Measurements from ENCODE around the gene OR14I1. TPM values are rescaled to one million over a fixed set of nuclear protein-coding genes. Genes with fewer than 3 reads are reported as not detected.

The OR14I1 gene
- total RNA-seq, 4 donors from 2014 or later: not detected

DNA sequence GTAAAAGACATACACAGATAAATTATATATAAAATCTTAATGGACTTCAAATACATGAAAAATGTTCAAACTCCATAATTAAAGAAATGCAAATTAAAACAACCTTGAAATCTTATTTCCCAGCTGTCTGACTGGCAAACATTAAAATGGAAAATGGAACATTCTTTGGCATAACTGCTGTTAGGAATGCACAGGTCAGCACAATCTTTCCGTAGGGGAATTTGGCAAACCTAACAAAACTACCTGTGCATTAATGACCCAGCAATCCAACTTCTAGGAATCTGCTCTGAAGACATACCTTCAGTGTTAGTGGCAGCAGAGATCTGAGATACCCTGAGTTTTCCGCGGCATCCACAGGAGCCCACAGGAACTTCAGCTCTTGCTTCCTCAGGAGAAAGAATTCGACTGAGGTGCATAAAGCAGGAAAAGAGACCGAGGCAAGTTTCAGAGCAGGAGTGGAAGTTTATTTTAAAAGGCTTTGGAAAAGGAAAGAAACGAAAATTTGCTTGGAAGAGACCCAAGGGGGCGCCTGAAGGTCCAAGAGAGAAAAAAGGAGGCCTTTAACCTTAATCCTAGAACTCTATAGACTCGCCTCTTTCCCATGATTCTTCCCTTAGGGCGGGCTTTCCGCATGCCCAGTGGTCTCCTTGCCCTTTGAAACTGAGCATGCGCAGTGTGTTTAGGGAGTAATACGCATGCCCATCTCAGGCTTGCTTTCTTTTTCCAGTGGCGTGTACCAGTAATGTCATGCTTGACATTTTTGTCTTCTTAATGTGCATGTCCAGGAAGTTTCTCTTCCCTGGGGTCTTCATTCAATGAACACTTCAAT, 28.2 kb upstream of the OR14I1 start:
- WGBS, 2 donors: 77 to 78% methylated on average over 13 of the region's 13 CpGs
- TF ChIP-seq EP300 (IDR thresholded peaks at IDR 0.05): no peak
- TF ChIP-seq POLR2A (IDR thresholded peaks at IDR 0.05): no peak
- TF ChIP-seq, protein P1, sequence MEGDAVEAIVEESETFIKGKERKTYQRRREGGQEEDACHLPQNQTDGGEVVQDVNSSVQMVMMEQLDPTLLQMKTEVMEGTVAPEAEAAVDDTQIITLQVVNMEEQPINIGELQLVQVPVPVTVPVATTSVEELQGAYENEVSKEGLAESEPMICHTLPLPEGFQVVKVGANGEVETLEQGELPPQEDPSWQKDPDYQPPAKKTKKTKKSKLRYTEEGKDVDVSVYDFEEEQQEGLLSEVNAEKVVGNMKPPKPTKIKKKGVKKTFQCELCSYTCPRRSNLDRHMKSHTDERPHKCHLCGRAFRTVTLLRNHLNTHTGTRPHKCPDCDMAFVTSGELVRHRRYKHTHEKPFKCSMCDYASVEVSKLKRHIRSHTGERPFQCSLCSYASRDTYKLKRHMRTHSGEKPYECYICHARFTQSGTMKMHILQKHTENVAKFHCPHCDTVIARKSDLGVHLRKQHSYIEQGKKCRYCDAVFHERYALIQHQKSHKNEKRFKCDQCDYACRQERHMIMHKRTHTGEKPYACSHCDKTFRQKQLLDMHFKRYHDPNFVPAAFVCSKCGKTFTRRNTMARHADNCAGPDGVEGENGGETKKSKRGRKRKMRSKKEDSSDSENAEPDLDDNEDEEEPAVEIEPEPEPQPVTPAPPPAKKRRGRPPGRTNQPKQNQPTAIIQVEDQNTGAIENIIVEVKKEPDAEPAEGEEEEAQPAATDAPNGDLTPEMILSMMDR (IDR thresholded peaks at IDR 0.05): no peak
- H3K9me3 ChIP-seq: peaks cover 0 to 12% (median 0%) of the 10 kb centered on the region in 4 donors

DNA sequence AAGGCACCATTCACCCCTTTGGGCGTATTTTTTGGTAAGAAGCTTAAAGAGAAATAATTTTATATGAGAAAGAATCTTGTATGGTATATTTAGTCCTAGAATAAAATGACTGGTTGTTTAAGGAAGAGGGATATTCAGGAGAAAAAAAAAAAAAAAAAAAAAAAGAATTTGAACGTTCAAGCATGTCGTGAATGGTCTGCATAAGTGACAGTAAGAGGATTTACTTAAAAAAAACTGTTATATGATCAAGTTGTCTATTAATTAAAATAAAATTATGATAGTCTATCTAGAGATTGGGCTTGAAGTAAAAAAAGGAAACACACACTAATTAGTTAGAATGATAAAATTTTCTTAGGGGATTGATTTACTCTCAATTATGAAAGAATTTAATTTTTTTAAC, 11.7 kb upstream of the OR14I1 start:
- 41 to 56% methylated on average over 3 of the region's 3 CpGs for WGBS, 2 donors
- TF ChIP-seq POLR2A (IDR thresholded peaks at IDR 0.05) (no peak), EP300 (IDR thresholded peaks at IDR 0.05) (no peak)
- TF ChIP-seq, protein P1 (IDR thresholded peaks at IDR 0.05): no peak
- no peak overlapping the region for H3K27ac ChIP-seq
- H3K4me1 ChIP-seq: no peaks in the 10 kb centered on the region
- DNase-seq (ENCODE audit: low spot score in 2 of 2): no peak
- no peaks in the 10 kb centered on the region for H3K27me3 ChIP-seq
- no peak overlapping the region for H3K4me3 ChIP-seq
- peaks cover 0 to 6% (median 1%) of the 10 kb centered on the region in 4 donors for H3K9me3 ChIP-seq
- no peaks in the 10 kb centered on the region for H3K36me3 ChIP-seq

More for the DNA sequence above, 28.2 kb upstream of the OR14I1 start:
- Histone ChIP-seq H3K27me3 (no peaks in the 10 kb centered on the region), H3K4me3 (no peak overlapping the region), H3K27ac (no peak overlapping the region), H3K4me1 (no peaks in the 10 kb centered on the region), H3K36me3 (no peaks in the 10 kb centered on the region)
- DNase-seq (ENCODE audit: low spot score in 2 of 2): no peak

DNA sequence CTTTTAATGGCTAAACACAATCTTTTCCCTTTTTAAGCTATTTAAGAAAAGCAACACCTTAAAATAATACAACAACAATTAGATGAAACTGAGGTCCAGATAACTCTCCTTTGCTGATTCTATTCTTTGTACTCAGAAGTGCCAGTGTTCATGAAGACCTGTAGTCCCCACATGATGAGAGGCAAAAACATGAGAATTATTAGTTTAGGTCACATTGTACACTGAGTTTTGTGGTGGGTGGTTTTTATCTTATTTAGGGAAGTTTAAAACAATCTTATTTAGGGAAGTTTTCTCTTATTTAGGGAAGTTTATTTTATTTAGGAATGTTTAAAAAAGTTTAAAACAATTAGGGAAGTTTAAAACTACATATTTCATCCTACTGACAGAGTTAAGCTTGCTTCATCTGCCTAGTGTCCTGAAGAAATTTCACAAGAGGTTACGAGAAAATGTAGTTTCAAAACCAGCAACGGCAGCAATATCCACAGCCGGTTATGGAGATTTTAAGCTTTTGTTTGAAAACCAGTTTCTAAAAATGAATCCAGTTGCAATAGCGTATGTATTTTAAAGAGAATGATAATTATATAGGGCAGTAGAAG, 7.8 kb upstream of the OR14I1 start:
- Histone ChIP-seq H3K9me3 (peaks cover 0 to 6% (median 0%) of the 10 kb centered on the region in 4 donors), H3K27me3 (no peaks in the 10 kb centered on the region), H3K4me1 (no peaks in the 10 kb centered on the region), H3K4me3 (no peak overlapping the region), H3K27ac (no peak overlapping the region), H3K36me3 (no peaks in the 10 kb centered on the region)
- peak in 1 of 2 donors; percentile 68 for TF ChIP-seq EP300 (IDR thresholded peaks at IDR 0.05)
- no peak for TF ChIP-seq POLR2A (IDR thresholded peaks at IDR 0.05)
- DNase-seq (ENCODE audit: low spot score in 2 of 2): no peak
- 75 to 76% methylated on average over 4 of the region's 4 CpGs for WGBS, 2 donors

DNA sequence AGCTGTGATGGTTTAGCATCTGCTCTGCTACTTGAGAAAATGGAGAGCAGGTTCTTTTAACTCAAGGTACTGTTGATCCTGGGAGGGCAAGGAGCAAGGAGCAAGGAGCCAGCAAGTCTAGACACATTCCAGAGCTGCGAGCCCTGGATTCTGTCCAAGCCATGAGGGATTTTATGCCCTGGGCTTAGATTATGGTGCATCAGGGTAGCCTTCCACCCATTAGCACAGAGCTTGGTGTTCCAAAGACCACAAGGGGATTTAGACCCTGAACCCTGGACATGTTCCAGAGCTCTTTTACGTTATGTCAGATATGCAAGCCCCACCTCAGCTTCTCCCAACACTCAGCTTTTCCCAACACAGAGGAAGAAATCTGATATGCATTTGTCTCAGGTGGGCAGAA, 2.0 kb upstream of the OR14I1 start:
- Histone ChIP-seq H3K27me3 (no peaks in the 10 kb centered on the region), H3K27ac (no peak overlapping the region), H3K4me1 (no peaks in the 10 kb centered on the region), H3K9me3 (no peaks in the 10 kb centered on the region), H3K36me3 (no peaks in the 10 kb centered on the region), H3K4me3 (no peak overlapping the region)
- 35 to 67% methylated on average over 2 of the region's 2 CpGs for WGBS, 2 donors
- no peak for DNase-seq (ENCODE audit: low spot score in 2 of 2)
- no peak for TF ChIP-seq POLR2A (IDR thresholded peaks at IDR 0.05)
- no peak for TF ChIP-seq EP300 (IDR thresholded peaks at IDR 0.05)
- TF ChIP-seq, protein P1 (IDR thresholded peaks at IDR 0.05): no peak

DNA sequence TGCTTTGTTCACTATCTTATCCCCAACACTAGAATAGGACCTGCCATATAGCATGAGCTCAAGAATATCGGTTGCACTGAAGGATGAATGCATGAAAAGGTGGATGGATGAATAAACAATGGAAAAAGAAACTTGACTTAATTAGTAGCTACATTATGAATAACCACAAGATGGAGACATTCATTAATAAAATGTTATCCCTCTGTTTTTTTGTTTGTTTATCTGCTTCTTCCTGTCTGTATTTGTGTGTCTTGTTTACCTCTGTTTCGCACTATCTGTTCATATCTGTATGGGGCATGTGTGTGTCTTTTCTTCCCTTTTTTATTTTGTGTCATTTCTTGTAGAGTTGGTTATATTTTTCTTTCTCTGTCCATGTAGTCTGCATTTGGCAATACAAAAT, 1.1 kb upstream of the OR14I1 start:
- Histone ChIP-seq H3K27ac (no peak overlapping the region), H3K9me3 (no peaks in the 10 kb centered on the region), H3K36me3 (no peaks in the 10 kb centered on the region), H3K4me1 (no peaks in the 10 kb centered on the region), H3K4me3 (no peak overlapping the region), H3K27me3 (no peaks in the 10 kb centered on the region)
- DNase-seq (ENCODE audit: low spot score in 2 of 2): no peak
- 83 to 84% methylated on average over 2 of the region's 2 CpGs for WGBS, 2 donors
- TF ChIP-seq, protein P1 (IDR thresholded peaks at IDR 0.05): no peak
- TF ChIP-seq POLR2A (IDR thresholded peaks at IDR 0.05) (no peak), EP300 (IDR thresholded peaks at IDR 0.05) (no peak)
